LHCN-M2 (cell line): Measurements from ENCODE around the gene SWI5. TPM values are rescaled to one million over a fixed set of nuclear protein-coding genes. Genes with fewer than 3 reads are reported as not detected.
"Not testable (repeated sequence)": the region's sequence is repeated elsewhere in the genome, so short reads cannot be mapped to it uniquely, and the experiment has no call there.

Experiments
- DNase-seq: peaks from one replicate; pipeline ENCODE4 v3.0.0-alpha.2; 2012; ENCODE audit warnings: low read depth
- total RNA-seq: library from RNA; depleted of rRNA; stranded (reverse); fragments of >200 nt; gene quantifications from 2 replicates; pipeline ENCODE4 v1.2.3, GENCODE V29; 2014

Gene SWI5
- total RNA-seq, 1 experiment from 2014 or later = 40.9 TPM

DNA sequence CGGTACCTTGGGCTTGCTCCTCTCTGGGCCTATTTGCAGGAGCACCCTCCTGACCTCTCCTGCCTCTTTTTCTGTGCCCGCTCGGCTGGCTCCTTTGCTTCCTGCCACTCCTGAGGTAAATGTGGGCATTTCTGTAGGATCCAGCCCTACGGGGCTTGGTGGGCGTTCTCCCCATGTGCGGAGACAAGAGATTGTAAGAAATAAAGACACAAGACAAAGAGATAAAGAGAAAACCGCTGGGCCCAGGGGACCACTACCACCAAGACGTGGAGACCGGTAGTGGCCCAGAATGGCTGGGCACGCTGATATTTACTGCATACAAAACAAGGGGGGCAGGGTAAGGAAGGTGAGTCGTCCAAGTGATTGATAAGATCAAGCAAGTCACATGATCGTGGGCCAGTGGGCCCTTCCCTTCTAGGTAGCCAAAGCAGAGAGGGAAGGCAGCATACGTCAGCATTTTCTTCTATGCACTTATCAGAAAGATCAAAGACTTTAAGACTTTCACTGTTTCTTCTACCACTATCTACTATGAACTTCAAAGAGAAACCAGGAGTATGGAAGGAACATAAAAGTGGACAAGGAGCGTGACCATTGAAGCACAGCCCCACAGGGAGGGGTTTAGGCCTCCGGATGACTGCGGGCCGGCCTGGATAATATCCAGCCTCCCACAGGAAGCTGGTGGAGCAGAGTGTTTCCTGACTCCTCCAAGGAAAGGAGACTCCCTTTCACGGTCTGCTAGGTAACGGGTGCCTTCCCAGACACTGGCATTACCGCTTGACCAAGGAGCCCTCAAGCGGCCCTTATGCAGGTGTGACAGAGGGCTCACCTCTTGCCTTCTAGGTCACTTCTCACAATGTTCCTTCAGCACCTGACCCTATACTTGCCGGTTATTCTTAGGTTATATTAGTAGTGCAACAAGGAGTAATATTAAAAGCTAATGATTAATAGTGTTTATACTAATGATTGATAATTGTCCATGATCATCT is 3.3 kb downstream of the SWI5 start:
- not testable (repeated sequence) for DNase-seq

DNA sequence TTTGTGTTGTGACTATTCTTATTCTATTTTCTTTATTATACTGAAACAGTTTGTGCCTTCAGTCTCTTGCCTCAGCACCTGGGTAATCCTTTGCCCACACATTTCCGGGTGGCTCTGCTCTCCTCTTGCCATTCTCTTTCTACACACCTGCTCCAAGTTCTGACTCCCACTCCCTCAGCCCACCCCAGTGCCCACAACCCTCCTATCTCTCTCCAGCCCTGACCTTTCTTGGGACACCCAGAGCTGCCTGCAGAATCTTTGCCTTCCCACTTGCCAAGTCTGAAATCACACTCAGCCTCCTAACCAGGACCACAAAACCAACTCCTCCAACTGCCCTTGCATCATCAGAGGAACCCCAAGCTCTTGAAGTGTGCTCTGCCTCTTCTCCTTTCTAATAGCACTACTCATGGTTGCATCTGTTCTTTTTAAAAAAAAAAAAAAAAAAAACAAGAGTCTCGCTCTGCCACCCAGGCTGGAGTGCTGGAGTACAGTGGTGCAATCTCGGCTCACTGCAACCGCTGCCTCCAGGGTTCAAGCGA is 4.1 kb downstream of the SWI5 start:
- no peak for DNase-seq

DNA sequence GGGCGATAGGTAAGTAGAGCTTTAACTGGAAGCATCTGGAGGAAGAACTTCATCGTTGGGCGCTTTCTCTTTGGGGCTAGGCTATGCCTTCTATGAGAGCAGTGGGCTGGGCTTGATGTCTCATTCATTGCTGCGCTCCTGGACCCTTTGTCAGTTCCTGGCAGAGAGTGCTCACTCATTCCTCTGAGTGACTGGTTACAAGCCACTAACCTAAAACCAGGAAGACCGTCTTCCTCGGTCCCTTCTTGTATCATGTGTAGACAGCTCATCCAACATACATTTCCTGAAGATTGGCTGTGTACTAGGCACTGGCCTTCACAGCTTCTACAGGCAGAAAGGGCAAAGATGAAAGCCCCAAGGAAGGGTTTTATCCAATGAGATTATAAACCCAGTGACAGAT is 6.4 kb downstream of the SWI5 start:
- no peak for DNase-seq

DNA sequence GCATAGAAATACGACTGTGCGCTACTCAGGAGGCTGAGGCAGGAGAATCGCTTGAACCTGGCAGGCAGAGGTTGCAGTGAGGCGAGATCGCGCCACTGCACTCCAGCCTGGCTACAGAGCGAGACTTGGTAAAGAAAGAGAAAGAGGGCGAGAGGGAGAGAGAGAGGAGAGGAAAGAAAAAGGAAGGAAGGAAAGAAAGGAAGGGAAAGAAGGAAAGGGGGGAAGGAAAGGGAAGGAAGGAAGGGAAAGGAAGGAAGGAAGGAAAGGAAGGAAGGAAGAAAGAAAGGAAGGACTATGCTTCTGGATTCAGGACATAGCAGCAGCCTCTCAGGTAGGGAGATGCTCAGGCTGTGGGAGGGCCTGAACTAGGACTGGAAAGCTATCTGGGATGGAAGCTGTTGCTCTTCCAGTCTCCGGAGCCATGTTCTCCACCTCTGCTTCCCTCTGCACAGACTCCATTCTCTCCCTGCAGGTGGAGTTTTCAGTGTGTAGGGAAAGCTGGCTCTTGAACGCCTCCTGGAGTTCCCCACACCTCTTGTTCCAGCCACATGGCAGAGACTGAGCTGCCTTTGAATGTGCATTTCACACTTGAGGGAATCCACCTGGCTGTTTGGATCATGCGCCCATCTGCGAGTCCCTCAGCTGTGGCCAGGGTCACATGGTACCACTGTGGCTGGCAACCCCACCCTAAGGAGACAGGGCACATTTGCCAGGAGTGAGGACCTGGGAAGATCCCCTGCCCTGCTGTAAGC is 9.1 kb downstream of the SWI5 start:
- DNase-seq = no peak

DNA sequence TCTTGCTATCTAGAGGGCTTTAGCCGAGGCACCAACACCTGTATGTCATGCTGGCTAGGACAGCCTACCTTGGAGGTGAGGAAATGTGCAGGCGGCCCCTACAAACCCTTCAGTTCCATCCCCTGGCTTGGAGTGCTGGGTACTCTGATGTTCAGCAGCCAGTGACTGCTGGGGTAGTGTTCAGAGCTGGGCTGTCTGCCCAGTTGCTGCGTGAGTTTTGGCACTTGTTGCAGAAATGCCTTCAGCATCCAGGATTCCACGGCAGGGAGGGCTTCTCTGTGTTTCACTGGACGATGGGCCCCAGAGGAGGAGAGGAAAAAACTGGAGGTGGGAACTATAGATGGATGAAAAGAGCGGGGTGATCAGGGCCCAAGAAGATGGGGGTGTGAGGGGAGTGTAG is 10.4 kb downstream of the SWI5 start:
- no peak for DNase-seq

DNA sequence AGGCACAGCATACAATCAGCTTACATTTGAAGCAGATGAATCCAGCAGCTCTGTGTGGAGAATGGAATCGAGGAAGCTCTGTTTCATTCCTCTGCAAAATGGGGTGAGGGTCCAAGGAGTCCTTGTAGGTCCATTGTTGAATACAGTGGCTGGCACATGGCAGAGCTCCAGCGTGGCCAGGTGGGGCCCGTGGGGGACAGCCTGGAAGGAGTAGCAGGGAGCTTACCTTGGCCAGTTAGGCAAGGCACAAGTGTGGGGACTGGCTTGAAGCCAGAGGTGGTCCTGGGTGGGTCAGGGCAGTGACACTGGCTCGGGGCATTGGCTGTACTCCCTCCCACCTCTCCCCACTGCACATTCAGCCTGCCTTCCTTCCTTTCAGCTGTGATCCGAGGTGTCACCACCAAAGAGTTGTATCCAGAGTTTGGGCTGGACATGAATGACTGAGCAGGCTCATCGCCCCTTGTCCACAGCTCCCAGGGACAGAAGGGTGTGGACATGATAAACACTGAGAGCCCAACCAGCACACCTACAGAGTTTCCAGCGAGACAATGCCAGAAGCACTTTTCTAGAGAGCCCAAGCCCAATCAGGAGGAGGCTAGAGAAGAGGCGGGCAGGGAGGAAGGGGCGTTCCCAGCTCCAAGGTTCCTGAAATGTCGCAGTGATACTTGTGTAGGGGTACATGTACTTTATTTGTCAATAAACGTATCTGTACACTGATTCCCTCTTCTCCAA is 12.4 kb downstream of the SWI5 start:
- no peak for DNase-seq

DNA sequence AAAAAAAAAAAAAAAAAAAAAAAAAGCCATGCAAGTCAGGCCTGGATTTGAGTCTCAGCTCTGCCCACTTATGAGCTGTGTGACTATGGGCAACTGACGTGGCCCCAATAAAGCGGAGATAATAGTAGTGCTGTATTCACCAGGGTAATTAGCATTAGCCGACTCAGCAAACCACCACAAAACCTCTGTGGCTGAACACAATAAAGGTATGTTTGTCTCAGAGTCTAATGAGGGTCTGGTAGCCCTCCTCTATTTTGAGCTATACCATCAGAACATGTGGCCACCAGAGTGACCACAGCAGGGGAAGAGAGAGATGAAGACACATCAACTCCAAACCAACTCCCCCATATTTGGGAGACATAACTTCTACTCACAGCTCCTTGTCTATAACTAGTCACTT is 15.9 kb downstream of the SWI5 start:
- DNase-seq = no peak

DNA sequence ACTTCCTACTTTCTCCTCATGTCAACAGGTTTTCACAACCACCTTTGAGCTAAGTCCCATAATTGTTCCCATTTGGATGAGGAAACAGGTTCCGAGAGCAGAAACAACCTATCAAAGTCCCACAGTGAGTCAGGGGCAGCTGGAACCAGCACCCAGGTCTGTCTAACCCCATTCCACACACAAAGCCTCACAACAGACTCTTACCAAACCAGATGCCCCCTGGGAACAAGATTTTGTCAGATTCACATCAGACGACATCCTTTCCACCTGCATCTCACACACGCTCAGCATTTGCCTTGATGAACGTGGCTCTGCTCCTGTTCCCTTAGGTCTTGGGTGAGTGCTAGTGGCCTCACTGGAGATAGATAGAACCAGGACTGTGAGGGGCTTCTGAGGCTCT is 17.0 kb downstream of the SWI5 start:
- no peak for DNase-seq

DNA sequence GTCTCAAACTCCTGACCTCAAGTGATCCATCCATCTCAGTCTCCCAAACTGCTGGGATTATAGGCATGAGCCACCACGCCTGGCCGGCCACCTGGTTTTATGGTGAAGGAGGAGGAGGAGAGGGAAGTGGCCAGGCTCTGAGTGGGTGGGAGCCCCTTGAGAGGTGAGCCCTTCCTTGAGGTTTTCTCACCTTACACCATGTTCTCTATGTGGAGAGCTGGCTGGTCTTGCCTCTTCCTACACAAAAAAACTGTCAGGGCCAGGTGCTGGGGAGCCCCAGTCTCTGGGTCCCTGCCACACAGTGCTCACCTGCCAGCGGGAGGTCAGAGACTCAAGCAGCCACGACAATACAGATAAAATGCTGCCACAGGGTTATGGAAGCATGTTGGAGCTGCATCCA is 18.1 kb downstream of the SWI5 start:
- no peak for DNase-seq

DNA sequence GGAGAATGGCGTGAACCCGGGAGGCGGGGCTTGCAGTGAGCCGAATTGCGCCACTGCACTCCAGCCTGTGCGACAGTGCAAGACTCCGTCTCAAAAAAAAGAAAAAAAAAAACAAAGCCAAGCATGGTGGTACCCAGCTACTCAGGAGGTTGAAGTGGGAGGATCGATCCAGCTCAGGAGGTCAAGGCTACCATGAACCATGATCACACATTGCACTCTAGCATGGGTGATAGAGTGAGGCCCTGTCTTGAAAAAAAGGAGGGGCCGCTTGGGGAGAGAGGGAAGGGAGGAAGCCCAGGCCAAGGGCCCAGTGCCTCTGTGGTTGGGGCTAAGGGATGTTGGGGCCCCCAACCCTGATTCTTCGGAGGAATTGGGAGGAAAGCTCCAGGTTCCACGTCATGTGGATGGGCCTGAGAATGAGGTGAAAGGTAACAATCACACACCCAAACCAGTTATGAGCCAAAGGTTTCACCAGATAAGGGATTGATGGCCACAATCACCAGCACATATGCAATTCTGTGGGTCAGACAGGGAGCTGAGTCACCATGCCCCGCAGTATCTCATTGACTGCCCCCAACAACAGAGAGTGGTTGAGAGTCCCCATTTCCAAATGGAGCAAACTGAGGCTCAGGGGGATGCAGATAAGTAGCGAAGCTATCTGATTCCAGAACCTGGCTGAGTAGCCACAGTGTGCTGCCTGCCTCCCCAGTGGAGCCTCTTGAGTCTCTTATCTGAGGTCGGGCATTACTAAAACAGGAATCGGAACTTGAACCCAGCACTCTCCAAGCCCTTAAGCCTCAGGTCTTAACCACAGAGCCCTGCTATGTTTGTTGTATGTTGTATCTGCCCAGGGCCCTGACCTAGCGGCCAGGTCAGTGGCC is 20.5 kb downstream of the SWI5 start:
- no peak for DNase-seq

DNA sequence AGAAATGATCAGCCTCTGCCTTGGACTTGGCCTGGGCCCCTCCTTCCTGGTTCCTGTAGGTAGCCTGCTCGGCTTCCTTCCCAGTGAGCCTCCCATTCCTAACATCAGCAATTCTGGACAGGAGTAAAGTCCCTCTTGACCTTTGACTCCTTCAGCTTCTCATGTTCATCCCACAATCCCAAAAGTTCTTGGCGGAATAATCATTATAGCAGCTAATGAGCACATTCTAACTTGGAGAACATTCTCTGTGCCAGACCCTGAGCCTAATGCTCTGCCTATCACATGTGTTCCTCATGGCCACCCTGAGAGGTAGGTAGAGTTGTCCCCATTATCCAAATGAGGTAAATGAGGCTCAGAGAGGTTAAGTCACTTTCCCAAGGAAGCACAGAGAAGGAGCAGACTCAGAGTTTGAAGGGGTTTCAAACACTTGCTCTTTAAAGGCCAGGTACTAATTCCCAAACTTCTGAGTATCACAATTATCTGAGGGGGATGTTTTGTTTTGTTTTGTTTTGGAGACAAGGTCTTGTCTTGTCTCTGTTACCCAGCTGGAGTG is 21.2 kb downstream of the SWI5 start:
- DNase-seq = no peak

DNA sequence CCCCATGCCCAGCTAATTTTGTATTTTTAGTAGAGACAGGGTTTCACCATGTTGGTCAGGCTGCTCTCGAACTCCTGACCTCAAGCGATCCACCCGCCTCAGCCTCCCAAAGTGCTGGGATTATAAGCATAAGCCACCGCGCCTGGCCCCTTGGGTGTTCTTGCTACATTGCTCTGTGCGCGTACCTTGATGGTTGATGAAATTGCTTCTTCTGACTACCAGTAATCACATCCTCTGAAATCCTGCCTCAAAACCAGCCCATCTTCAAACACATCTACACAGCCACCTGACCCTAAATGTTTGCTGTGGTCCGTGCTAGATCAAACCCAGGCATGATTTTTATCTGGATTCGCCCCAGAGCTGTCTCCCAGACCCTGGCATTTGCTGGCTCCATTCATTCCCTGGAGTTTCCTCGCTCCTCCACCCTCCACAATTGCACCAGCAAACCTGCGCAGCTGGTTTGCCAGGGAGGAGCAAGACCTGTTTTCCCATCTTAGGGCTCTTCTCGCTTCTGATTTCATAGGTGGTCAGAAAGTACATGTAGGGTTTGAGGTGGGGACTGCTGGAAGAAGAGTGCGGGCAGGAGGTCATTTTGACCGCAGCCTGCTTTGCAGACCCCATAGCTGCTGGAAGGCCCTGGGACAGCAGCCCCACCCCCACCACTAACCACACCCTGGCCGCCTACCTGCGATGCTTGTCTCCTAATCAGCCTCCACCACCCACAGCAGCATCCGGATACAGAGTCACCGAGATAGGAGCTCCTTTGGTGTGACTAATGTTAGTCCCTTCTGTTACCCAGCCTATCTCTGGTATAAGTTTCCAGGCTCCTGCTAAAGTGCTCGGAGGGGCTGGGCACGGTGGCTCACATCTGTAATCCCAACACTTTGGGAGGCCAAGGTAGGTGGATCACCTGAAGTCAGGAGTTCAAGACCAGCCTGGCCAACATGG is 22.7 kb downstream of the SWI5 start:
- no peak for DNase-seq

DNA sequence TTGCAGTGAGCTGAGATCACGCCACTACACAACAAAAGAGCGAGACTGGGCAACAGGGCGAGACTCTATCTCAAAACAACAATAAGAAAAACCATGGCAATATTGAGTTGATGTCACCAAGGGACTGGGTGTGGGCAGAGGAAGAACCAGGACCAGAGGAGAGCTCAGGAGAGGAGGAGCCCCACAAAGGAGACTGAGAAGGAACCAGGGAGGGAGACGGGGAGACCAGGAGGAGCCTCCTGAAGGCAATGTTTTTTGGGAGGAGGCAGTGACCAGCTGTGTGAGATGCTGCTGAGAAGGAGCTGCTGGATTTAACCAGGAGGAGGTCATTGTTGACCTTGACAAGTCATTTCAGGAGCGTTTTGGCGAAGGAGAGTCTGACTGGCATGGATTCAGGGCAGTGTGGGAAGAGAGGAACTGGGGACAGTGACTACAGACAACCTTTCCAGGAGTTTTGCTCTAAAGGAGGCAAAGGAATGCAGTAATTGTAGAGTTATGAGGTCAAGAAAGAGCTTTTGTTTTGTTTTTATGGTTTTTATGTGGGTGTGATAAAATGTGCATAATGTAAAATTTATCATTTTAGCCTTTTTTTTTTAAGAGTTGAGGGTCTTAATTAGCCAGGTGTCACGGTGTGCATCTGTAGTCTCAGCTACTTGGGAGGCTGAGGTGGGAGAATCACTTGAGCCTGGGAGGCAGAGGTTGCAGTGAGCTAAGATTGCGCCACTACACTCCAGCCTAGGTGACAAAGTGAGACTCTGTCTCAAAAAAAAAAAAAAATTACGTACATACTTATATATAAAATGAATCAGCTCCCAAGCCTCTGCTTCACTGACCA is 28.3 kb downstream of the SWI5 start:
- DNase-seq = no peak

DNA sequence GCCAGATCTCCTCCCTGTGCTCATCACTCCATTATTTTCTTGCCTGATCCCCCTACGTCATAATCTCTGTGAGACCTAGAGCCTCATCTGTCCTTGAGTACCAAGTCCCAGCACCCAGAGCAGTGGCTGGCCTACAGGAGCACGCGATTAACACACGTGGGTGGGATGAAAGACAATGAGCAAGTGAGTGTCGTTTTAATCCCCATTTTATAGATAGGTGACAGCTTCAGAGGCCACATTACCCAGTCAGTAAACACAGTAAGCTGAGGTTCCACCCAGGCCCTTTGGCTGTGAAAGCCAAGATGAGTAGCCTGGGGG is 28.9 kb downstream of the SWI5 start:
- no peak for DNase-seq

DNA sequence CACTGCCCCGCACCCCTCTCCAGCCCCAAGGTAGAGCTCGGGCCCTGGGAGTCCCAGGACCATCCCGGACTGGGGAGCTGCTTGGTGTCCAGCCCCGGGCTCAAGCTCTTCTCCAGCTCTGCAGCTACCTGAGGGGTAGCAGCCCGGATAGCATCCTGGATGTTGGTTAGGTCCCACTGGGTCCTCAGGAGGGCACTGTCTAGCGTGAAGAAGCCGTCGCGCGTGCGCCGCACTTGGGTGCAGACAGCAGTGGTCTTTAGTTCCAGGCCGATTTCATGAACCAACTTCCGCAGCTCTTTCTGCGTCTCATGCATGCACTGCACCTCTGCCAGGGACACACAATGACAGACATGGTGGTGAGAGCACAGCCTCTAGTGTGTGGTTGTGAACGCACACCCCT is 33.5 kb downstream of the SWI5 start:
- DNase-seq = no peak

DNA sequence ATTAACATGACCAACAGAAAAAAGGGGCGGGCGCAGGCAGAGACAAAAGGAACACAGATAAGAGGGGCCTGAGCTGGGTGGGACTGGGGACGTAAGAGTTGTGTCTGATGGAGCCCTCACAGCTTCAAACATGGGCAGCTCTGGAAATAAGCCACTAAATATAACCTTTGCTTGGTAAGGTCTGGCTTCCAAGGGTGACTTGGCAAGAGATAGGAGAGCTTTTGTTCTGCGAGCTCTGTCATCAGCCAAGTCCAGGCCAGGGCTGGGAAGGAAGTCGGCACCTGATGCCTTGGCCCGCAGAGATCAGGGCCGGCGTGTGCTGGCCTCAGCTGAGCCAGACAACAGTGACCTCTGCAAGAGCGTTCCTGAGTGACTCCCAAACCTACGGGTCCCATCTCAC is 34.4 kb downstream of the SWI5 start:
- no peak for DNase-seq

DNA sequence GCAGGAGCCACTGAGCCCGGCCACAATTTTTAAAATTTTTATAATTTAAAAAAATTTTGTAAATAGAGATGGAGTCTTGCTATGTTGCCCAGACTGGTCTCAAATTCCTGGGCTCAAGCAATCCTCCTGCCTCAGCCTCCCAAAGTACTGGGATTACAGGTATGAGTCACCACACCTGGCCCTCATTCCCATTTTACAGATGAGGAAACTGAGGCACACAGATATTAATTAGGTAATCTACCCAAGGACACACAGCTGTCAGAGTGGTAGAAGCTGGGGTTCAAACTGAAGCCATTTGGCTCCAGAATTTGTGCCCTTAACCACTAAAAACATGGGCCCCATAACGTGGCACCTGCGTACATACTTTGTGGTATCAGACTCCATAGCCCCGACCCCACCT is 38.6 kb downstream of the SWI5 start:
- no peak for DNase-seq

DNA sequence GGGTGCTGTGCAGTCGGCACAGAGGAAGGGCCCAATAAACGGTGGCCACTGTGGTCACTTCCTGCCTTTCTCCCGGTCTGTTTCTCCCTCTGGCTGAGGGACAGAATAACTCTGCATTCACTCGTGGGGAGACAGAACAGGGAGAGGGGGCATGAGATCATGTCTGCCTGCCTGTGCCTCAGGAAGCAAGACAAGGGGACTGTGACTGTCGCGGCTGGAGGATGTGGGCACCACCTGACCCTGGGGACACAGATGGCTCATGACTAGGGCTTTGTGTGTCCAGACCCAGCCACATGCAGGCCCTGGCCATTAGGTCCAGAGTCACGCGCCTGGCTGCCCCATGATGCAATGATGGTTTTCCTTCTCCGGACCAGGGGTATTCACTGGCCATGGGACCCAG is 40.3 kb downstream of the SWI5 start:
- no peak for DNase-seq

DNA sequence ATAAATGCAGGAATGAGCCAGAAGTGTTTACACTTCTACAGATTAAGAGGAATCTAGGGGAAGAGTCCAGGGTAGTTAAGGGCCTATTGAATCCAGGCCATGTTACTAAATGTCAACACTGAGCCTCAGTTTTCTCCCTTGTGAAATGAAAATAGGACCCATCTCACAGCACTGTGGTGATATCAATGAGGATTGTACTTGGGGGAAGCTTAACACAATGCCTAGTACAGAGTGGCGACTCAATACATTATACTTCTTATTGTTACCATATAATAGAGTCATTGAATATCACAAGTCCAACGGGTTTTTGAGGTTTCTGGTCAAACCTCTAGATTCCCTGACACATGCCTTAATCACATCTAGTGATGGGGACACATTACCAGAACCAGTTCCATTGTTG is 41.6 kb downstream of the SWI5 start:
- DNase-seq = no peak
